IPS-11a (cell line): ENCODE data around the gene CASP6.

Source experiments
- H3K4me3 ChIP-seq: one replicate; pipeline ENCODE4 v1.5.1; 2013; ENCODE audit warnings: low read depth, low read length, control low read depth

CASP6 gene

DNA sequence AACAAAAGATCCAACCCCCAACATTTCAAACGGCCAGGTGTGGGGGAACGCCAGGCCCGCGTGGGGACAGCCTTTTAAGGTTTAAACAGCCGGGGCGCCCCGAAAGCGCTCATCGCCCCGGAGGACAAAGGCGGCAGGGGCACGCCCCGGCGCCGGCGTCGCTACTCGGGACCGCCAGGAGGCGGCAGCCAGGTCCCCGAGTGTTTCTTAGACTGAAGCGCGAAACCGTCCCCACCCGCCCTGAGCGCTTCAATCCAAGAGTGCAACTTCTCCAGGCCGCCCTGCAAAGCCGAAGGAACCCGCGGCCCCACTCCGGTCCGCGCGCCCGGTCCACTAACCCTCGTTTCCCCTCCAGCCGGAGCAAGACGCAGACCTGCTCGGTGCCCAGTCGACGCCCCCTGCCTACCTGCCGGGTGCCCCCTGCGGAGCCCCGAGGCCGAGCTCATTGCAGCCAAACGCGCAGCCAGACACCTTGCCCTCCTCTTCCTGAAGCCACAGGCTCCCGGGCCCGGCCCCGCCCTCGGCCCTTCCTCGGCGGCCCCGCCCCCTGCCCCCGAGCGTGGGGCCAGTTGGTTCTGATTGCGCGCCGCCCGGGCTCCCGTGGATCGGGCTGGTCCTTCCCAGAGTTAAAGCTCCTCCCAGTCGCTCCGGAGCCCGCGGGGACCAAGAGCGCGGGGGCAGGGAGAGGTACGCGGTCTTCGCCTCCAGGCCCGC, at the start of gene CASP6:
Gene CASP6 (minus strand): TSS at position 496 of the 714 bp plus-strand sequence. CDS start 50 bp downstream, at position 446.
- H3K4me3 ChIP-seq = peak within 1 kb of the TSS; percentile 67

DNA sequence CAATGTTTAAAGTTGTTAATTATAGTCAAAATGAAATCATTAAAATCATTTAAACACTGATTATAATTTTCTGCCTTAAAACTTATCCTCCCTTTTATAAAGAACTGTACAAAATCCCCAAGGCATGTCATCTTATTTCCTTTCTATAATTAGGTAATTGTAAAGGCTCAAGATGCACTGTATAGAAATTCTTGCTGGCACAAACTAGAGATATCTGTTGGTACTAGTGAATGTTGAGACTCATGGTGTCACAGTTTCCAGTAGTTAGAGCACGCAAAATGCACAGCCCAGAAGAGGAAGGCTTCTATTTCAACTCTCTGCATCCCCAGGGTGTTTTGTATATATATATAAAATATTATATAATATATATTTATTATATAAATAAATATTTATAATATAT, 49.3 kb upstream of the CASP6 start:
- no peak overlapping the region for H3K4me3 ChIP-seq

DNA sequence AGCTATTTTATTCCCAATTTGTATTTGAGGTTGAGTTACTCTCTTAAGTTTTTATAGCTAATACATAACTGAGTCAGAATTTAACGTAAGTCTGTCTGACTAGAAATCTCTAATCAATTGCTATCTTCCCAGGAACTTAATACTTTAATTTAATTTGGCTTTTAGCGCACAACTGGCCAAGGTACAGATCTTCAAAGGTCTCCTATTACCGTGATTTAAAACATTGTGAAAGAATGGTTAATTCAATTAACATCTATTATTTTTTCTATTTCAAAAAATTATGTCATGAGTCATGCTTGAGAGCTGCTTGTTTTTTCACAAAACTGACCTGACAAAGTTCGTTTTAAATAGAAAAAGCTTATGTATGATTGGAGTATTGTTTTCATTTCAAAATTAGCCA, 48.6 kb upstream of the CASP6 start:
- no peak overlapping the region for H3K4me3 ChIP-seq

DNA sequence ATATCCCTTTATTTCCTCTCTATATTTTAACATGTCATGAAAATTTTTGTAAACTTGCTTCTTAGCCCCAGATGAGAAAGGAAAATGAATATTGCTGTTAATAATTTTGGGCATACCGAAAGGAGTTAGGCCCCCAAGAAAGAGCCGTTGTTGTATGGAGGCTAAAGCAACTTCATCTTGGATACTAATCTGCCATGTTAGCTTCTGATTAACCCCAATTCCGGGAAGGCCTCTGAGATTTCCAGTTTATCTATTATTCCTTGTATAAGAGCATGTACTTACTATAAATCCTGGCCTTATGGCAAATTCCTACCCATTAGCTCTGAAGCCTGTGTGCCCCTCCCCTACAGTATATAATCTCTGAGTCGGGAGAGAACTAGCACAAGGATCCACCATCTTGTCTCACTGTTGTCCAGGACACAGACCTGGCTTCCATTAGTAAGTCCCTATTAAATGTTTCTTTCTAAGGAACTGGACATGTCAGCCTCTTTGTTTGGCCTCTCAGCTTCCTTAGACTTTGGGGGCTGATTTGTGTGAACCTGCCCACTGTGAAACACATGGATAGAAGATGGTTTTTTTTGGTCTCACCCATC, 47.5 kb upstream of the CASP6 start:
- no peak overlapping the region for H3K4me3 ChIP-seq

DNA sequence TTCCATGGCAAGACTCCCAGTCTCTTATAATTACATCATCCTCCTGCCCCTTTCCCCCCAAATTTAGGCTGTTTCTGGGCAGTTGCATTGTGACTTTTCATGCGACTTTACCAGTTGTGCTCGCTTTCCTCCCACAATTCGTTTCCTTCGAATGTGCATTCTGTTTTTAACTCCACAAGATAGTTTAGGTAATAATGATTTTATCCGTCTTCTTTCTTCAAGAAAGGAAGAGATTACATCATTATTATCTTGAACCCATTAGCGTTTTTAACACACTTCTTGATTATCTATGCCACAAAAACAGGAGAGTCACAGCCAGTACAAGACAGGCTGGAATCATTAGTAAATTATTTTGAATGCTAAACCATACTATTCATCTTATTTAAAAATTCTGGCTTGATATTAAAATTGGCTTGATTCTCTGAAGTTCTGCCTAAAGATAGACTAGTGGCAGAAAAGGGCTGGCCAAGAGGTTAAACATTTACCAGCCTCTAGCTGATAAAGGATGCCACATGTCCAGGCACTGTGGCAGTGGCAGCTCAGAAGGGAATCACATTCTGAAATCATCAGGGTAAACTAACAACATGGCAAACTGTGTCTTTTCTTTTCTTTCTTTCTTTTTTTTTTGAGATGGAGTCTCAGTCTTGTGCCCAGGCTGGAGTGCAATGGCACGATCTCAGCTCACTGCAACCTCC, 46.3 kb upstream of the CASP6 start:
- no peak overlapping the region for H3K4me3 ChIP-seq

DNA sequence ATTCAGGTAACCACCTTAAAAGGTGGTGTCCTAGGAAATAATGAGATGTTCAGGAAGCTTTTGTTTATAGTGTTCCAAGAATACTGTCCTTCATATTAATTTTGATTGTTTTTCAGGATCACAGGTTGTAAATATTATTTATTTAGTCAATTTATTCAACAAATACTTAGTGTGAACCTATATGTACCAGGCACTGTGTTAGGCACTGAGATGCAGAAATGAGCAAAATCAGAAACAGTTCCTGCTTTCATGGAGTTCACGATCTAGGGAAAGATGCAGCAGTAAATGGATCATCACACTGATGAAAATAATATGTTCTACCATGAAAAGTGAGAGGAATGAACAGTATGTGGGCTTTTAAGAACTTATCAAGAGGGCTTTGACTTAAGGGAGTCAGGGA, 44.9 kb upstream of the CASP6 start:
- no peak overlapping the region for H3K4me3 ChIP-seq

DNA sequence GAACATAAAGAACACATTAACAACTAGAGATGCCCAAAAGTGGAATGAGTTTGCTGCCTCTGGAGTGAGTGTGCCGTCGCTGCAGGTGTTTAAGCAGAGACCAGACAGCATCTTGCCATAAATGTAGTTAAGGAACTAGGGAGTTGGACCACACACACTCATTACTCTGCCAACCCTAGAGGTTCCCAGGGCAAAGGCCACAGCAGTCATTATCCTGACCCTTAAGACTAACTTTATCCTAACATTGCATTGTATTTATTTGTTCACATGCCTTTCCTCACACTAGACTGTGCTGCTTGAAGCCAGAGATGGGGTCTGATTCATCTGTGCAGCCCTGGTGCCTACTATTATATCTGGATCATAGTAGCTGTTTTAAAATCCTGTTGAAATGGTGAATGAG, 43.5 kb upstream of the CASP6 start:
- H3K4me3 ChIP-seq = no peak overlapping the region

DNA sequence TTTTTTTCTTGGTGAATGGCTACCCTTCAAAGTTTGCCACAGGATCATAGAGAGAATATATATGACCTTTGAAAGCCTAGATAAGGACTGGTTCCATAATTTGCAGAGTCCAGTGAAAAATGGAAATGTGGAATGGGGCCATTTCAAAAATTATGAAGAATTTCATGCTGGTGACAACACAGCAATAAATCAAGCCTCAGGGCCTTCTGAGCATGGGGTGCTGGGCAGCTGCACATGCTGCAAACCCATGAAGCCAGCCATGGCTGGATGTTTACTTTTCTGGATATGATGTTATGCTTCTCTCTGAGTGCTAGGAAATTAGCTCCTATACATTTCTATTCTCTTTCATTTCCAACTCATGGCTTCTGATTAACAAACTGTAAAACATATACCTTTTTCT, 42.6 kb upstream of the CASP6 start:
- H3K4me3 ChIP-seq = no peak overlapping the region

DNA sequence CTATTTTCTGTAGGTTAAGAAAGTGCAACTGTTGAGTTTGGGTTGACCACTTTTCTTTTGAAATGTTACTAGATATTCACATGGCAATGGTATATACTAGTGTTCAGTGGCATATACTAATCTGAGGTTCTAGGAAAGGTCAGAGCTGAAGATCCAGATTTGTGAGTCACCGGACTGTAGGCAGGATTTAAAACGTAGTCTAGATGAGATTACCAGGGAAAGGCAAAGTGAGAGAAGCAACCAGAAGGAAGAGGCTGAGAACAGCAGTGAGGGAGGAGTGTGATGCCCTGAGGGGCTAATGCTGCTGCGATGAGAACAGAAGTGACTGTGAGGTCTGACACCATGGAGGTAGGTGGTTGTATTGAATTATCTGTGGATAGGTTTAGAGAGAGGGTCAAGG, 36.3 kb upstream of the CASP6 start:
- no peak overlapping the region for H3K4me3 ChIP-seq

DNA sequence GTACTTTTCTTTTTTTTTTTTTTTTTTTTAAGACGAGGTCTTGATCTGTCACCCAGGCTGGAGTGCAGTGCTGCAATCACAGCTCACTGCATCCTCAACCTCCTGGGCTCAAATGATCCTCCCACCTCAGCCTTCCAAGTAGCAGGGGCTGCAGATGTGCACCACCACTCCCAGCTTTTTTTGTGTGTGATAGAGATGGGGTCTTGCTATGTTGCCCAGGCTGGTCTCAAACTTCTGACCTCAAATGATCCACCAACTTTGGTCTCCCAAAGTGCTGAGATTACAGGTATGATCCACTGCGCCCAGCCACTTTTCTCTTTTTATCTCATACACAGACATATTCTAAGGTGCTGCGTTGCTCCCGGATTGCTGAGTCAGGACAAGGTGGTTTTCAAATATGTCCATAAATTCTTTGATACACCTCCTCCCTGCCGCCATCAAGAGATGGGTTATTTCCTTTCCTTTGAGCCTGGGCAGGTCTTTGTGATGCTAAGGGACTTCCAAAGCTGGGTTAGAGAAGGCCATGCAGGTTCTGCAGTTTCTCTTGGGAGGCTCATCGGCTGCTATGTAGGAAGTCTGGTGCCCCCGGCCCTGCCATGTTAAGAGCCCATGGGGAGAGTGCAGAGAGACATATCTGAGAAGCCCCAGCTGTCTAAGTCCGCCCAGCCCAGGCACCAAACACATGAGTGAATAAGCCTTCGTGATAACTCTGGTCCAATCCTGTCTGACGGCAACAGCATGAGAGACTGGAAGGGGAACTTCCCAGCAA, 35.0 kb upstream of the CASP6 start:
- H3K4me3 ChIP-seq = no peak overlapping the region

DNA sequence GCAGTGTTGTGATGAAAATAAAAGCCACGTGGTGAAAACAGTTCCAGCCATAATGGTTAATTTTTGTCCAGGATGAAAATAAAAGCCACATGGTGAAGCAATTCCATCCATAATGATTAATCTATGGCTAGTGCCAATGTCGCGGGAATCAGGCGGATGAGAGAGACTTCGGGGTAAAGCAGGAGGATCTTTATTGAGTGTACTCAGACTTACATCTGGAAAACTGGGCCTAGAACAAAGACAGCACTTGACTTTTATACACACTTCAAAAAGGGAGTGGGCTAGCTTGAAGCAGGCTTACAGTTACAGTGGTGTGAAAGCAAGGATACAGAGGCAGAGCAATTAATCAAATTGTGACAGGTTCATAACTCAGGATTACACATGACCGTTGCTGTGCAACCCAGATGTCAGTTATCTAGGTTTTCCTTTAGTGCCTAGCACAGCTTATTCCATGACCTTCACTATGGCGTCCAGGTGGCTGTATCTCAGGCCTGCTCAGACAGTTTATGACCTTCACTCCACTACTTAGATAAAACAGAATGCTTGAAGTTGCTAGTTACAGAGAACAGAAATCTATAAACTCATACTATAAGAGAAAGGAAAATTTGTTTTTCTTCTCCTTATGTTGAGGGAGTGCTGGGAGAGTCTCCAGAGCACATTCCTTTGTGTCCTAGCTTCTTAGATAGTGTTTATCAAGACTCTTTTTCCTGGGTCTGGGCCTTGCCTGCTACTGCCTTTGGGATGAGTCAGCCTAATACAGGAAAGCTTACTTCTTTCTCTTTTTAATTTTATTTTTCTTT, 32.5 kb upstream of the CASP6 start:
- no peak overlapping the region for H3K4me3 ChIP-seq

DNA sequence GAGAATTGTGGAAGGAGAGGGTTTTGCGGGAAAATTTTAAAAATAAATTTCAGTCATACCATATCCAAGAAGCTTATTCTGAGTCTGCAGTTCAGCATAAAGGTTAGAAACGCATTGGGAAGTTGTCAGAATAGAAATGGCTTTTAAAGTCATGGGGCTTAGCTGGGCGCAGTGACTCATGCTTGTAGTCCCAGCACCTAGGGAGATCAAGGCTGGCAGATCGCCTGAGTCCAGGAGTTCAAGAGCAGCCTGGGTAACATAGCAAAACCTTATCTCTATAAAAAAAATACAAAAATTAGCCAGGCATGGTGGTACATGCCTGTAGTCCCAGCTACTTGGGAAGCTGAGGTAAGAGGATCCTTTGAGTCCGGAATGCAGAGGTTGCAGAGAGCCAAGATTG, 30.5 kb upstream of the CASP6 start:
- no peak overlapping the region for H3K4me3 ChIP-seq

DNA sequence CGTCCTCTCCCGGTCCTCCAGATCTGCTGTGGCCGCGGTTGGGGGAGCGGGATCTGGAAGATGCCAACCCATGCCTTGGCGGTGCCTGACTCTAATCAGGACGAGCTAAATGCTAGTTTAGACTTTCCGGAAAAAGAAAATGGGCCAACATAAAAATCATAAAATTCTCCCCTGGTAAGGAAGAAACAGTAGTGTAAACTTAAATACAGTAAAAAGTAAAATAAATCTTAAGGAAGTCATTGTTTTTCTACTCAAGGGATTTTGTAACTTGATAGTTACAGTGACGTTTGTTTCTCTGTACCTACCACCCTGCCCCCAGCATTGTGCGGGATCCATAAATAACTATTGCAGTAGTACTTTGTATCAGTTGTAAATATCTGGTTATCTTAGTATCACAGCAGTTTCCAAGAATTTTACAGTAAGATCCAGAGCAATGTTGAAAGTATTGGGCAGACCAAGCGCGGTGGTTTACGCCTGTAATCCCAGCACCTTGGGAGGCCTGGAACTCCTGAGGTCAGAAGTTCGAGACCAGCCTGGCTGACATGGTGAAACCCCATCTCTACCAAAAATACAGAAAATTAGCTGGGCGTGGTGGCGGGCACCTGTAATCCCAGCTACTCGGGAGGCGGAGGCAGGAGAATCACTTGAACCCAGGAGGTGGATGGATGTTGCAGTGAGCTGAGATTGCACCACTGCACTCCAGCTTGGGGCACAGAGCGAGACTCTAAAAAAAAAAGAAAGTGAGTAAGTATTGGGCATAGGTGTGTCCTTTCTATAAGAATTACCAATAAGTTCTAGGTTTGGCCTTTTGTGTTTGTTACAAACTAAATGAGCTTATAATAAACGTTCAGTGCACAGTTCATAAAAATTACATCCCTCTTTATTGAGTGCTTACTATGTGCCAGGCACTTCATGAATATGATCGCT, 27.6 kb upstream of the CASP6 start:
- H3K4me3 ChIP-seq = peak overlapping the region; percentile 68

DNA sequence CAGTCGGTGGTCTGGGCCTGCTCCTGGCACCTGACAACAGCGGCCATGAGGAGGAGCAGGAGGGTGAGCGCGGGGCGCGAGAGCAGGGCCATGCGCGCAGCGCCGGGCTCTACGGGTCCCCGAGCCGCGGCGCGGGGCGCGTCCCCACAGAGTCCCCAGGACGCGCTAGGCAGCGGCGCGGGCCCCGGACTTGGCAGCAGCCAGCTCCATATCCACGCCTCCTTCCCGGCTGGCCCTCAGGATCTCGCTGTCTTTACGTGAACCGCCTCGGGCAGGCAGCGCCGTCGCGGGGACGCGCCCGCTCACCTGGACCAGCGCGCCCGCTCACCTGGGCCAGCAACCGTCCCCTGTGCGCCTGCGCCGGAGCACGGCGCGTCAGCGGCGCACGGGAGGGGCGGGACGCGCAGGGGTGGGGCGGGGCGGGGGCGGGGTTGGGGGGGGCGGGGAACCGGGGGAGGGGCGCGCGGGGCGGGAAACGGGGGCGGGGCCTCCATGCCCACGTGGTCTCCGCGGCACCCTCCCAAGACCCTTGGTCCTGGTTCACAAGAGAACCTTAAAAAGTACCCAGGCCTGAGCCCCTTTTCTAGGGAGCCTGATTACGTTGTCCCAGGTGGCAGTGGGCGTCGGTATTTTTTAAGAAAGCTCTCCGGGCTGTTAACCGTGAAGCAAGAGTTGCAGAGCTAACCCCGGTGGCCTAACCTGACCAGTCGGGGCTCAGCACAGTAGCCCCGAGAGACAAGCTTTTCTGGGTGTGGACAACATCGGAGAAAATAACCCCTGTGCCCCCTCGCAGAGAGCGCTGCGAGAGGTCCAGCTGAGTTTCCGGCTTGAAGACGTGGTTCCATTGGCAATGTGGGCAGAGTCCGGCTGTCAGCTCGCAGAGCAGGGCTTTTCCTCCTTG, 26.7 kb upstream of the CASP6 start, which contains the start of gene PLA2G12A:
Gene PLA2G12A (minus strand): TSS at position 353 of the 901 bp plus-strand sequence. CDS start 261 bp downstream, at position 92.
- peak within 1 kb of the TSS; percentile 90 for H3K4me3 ChIP-seq

DNA sequence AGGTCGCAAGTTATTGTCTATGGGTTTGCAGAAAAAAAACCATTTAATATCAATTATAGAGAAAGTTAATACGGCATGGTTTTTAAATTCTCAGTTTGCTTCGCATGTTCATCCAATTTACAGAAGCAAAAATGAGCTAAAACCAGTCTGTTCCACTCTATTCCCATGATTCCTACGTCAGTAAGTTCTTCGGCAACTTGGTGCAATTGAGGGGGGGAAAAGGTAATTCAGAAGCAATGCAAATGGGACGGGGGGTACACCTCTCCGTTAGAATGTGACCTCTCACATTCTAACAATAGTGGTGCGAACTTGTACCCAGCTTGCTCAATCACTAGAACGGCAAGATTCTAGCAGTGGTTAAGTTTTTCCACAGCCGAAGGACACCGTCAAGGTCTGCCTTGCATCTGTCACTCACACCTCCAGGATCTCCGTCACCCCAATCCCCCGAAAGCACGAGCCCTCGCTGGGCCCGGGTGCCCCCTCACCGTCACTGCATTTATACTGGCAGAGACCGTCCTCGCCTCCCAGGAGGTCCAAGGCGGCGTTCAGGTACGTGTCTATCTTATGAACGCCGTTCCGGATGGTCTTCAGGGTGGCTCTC, 26.0 kb upstream of the CASP6 start:
- H3K4me3 ChIP-seq = peak overlapping the region; percentile 90

DNA sequence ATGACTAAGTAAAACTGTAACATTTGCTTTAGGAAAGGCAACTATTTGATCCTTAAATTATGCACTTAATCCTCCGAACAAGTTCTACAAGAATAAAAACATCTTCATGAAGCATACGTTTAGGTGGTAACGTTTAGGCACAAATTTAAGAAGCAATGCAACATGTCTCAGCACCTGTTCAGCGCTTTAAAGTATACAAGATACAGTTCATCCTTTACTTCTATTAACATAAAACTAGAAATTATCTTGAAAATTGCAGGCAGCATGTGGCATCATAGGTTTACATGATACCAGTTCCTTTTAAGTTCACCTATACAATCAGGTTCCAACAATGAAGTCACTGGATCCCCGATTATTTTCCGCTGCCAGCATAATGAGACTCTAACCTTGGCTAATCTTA, 25.1 kb upstream of the CASP6 start:
- peak overlapping the region; percentile 90 for H3K4me3 ChIP-seq

DNA sequence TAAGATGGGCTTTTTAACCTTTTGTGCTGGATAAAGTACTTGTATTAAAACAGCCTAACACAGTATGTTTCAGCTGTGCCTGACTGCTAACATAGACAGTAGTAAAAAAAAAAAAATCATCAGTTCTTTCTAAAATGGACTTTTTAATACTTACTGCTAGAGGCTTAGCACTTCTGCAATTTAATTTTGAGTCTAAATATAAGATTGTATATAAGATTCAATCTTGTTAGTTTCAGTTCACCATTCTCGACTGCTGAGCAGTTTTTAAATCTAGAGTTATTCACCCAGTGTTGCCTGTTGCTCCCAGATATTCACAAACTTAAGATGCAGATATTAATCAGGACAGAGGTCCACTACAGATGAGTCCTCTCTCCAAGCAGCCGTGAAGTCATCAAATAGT, 19.9 kb upstream of the CASP6 start:
- no peak overlapping the region for H3K4me3 ChIP-seq

DNA sequence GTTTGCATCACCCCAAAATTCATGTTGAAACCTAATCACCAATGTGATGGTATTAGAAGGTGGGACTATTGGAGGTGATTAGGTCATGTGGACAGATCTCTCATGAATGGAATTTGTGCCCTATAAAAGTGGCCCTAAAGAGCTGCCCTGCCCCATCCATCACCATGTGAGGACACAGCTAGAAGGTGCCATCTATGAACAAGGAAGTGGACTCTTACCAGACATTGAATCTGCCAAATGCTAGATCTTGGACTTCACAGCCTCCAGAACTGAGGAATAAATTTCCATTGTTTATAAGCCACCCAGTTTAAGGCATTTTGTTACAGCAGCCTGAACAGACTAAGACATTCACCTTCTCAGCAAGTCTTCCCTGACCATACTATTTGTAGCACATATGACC, 19.1 kb upstream of the CASP6 start:
- H3K4me3 ChIP-seq = no peak overlapping the region
